AG09309 (cell line): Measurements from ENCODE around the gene SLC22A23.

Experiments used
- DNase-seq: peaks from one replicate; pipeline ENCODE4 v3.0.0-alpha.2; 2010; ENCODE audit warnings: low read depth
- H3K4me3 ChIP-seq: 2 replicates; pipeline ENCODE4 v1.5.1; 2011; ENCODE audit warnings: mild to moderate bottlenecking, low read depth, low read length, moderate library complexity; ENCODE audit not compliant: control insufficient read depth
- TF ChIP-seq, protein P1 (sequence below): IDR thresholded peaks from 2 replicates; pipeline ENCODE4 v1.5.1; 2011; ENCODE audit warnings: mild to moderate bottlenecking, low read depth, low read length, inconsistent platforms; ENCODE audit not compliant: insufficient read depth, control insufficient read depth; ENCODE audit errors: missing control alignments

SLC22A23 gene

DNA sequence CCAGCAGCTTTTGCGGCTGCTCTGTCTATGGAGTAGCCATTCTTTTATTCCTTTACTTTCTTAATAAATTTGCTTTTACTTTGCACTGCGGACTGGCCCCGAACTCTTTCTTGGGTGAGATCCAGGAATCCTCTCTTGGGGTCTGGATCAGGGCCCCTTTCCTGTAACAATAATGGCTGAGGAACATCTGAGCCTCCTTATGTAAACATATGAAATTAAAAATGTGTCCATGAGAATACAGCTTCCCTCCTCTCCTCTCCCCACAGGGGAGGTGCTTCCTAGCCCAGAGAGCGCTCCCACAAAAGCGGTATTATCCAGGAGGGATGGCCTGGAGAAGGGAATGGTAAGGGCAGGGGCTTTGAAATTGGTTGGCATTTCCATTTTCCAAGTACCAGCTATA, 117.0 kb downstream of the SLC22A23 start:
- H3K4me3 ChIP-seq, result no peak overlapping the region
- TF ChIP-seq, protein P1, sequence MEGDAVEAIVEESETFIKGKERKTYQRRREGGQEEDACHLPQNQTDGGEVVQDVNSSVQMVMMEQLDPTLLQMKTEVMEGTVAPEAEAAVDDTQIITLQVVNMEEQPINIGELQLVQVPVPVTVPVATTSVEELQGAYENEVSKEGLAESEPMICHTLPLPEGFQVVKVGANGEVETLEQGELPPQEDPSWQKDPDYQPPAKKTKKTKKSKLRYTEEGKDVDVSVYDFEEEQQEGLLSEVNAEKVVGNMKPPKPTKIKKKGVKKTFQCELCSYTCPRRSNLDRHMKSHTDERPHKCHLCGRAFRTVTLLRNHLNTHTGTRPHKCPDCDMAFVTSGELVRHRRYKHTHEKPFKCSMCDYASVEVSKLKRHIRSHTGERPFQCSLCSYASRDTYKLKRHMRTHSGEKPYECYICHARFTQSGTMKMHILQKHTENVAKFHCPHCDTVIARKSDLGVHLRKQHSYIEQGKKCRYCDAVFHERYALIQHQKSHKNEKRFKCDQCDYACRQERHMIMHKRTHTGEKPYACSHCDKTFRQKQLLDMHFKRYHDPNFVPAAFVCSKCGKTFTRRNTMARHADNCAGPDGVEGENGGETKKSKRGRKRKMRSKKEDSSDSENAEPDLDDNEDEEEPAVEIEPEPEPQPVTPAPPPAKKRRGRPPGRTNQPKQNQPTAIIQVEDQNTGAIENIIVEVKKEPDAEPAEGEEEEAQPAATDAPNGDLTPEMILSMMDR, result no peak
- DNase-seq, result no peak

GRCh38 chr6:3337521-3338350, 119.1 kb downstream of the SLC22A23 start:
- TF ChIP-seq, protein P1, result no peak
- no peak overlapping the region for H3K4me3 ChIP-seq
- no peak for DNase-seq

- TF ChIP-seq, protein P1, result no peak
- no peak overlapping the region for H3K4me3 ChIP-seq
- DNase-seq, result no peak
These were observed 119.9 kb downstream of the SLC22A23 start for GRCh38 chr6:3336859-3337515.

DNA sequence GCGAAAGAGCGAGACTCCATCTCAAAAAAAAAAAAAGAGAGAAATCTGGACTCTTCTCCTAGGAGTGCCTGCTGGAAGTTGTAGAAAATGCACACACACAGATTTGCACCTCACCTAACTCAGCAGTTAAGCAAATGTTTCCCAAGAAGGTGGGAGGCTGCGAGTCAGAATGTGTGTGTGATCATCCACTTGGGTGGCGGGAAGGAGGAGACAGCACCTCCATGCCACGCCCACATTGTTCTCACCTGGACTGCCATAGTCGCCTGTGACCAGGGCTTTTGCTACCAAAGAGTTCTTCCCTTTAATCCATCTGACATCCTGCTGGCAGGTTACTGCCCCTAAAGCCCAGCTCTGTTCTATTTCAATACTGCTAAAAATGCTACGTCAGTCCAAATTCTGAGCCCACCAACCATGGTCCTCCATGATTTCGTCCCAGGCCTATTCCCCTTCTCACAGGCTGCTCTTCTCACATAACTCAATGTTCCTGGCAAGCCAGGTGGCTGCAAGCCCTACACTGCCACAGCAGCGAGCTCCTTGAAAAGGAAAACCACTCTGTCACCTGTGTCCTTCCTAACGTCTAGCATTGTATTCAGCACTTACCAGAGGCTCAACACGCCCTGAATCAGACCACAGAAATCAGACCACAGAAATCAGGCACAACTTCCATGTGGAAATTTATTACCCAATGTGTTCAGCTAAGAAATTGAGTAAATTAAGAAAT, 120.6 kb downstream of the SLC22A23 start:
- DNase-seq, result no peak
- no peak overlapping the region for H3K4me3 ChIP-seq
- TF ChIP-seq, protein P1, result no peak

DNA sequence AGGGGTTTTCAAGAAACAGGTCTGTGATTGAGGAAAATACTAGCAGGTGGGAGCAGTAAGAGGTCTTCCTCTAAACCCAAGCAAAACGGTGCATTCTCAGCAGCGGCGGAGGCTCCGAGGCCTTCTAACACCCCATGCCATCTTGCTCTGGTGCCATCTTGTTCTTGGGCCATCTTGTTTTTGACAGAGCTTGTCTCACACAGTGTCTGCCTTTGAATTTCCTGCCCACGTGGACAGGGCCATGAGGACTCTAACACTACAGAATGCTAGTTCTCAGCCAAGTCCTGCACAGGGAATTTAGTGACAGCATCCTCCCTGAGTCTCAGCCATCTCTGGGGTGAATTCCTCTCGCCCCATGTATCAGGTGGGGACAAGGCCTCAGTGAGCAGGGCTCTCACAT, 121.7 kb downstream of the SLC22A23 start:
- DNase-seq, result no peak
- TF ChIP-seq, protein P1, result no peak
- no peak overlapping the region for H3K4me3 ChIP-seq

GRCh38 chr6:3334555-3334954, 122.3 kb downstream of the SLC22A23 start:
- no peak overlapping the region for H3K4me3 ChIP-seq
- TF ChIP-seq, protein P1, result no peak
- DNase-seq, result no peak
